HL-60/S4 treated with phorbol 12-myristate 13-acetate at 8.2 ng/mL for 4 days and 3 days (cell line): Measurements from ENCODE around the gene XYLT1.

Experiments used
- in situ Hi-C: fragments of 300-500 bp; cut with MboI; formaldehyde crosslinking; loops from 2 replicates; pipeline ENCODE4 v1.15.0; 2022; ENCODE audit warnings: low sequenced_read_pairs

The XYLT1 gene

DNA sequence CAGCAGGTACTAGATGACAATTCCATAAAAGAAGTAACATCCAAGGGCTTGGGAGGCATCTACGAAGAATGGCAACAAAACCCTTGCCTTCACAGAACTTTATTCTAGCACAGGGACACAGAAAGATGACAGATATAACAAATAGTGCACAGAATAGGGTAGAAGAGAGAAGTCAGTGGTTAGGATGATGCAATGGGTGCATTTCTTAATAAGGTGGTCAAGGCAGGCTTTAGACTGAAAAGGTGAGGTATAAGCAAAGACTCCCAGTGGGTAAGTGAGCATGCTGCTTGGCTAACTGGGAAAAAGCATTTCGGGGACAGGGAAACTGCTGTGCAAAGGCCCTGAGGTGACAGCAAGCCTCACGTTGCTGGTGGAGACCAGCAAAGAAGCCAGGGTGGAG is 175.9 kb downstream of the XYLT1 start:
- in situ Hi-C loops = no loop called here

DNA sequence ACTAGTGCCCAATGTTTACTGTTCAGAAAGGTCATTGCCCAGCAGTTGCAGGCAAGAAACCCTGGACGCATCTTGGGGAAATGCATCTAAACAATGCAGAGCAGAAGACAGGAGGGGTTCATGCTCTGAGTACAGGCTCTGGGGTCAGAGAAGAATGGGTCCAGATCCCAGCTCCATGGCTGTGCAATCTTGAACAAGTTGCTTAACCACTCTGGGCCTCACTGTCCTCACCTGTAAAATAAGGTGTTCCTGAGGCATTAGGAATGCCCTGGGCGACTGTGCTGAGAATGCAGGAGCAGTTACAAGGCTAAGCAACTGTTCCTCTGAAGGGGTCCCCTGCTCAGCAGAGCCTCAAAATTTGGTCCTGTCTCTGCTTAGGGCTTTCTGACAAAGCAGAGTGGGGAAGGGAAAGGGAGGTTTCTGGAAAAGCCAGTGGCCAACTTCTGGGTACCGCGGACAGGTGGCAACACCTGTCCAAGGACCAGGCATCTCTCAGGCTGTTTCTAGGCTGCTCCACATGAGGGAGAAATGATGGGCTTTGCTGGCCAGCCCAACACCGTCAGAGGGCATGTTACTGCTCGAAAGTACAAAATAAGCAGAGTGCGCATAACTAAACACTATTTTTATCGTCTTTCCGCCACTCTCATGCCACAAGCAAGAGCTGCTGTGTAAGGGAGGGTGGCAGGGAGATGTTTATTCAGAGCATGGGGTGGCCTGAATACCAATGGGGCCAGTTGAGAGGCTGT is 176.8 kb downstream of the XYLT1 start:
- in situ Hi-C loops = no loop called here

DNA sequence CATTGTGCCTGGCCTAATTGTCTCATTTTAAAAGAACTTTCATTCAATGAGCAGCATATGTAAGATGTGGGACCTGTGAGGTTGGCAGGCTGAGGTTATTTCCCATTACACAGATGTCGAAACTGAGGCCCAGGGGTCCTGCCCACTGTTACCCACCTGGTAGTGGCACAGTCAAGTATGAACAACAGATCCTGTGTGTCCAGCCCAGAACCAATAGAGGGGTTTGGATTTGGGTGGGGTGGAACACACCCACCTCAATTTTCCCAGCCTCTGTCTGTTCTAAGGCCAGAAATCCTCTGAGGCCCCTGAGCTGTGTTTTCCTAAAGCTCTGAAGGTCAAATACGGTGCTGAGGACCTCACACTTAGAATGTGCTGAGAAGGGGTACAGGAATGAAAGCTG is 179.5 kb downstream of the XYLT1 start:
- in situ Hi-C loops = no loop called here

DNA sequence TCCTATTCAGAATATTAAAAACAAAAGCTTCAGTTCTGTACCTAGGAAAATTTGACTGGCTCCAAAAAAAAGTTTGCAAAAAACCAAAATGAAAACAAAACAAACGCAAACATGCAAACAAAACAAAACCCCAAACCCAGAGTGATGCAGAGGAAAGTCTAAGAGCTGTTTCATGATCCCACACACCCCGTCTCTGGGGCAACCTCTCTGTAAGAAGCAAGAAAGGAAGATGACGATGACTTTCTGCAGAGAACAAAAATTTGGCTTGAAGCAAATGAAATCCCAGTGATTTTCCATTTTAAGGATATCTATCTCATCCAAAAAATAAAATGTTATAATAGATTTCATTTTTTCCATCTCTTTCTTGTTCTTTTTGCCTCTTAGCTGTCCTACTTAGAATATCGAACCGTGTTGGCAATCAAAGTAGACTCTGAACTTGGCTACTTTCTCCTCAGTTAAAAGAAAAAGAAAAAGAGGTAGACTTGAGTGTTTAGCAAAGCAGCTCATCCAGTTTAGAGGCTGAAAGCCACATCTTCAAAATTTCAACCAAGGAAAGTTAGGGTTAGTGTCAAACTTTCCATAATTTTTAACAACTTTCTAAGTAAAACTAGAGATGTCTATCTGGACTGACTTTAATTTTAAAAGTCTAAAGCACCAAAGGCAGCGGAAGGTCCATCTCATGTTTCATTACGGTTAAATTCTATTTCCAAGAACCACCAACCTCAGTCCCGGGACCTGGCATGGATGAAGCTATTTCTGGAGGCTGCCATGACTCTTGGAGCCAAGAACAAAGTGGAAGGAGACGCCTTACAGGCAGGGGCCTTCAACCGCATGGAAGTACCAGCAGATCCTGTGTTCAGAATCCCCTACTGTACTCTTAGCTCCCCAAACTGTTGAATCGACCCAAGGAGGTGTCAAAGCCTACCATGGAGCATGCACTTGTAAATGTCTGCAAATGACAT is 180.8 kb downstream of the XYLT1 start:
- in situ Hi-C loops = no loop called here

DNA sequence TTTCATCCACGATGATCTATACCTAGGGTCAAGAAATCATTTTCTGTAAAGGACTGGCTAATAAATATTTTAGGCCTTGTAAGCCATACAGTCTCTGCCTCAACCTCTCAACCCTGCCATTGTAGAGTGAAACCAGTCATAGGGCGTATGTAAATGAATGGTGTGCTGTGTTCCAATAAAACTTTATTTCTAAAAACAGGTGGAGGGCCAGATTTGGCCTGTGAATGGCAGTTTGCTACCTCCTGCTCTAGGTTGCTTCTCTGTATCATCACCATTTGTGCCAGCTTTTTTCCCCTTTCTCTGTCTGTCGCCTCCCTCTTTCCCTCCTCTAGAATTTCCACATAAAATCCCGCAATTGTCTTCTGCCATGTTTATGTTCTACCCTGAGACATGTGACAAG is 181.7 kb downstream of the XYLT1 start:
- in situ Hi-C loops = no loop called here

DNA sequence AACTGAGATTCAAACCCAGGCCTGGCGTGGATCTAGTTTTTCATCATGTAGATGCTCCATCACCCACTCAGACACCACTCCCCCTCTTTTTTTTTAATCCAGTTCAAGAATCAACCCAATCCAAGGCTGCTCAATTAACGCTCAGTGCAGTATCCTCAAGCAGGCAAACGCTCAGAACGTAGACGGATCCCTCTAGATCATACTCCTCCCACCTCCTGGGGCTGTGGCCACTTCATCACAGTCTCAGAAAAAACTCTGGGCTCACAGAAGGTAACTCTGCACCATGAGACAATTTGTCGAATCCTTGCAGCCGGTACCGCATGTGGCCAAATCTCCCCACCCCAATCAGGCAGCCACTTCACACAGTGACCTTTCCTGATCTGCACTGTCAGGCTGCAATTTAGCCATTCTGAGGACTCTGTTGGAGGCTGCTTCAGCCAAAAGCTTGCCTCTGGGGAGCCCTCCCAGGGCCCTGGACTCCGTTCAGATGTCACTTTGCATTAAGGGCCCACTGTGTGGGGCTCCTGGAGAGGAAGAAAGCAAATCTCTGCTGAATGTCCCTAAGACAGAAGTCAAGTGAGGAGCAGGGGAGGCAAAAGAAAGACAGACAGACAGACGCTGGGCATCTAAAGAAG is 183.5 kb downstream of the XYLT1 start:
- in situ Hi-C loops = no loop called here

DNA sequence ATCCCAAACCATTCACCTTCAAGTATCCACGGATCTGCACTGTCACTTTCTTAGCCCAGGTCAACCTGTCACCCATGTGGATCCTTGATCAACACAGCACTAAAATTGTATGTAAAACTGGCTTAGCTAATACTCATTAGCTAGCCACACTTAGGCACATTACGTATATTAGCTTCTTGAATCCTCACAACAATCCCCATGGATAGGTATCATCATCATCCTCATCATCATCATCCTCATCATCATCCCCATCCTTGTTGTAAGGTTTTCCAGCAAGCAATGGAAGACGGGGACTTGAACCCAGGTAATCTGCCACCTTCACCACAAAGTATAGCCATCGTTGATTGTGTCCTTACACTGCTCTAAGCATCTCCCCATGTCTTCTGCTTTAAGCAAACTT is 184.3 kb downstream of the XYLT1 start:
- in situ Hi-C loops = no loop called here

DNA sequence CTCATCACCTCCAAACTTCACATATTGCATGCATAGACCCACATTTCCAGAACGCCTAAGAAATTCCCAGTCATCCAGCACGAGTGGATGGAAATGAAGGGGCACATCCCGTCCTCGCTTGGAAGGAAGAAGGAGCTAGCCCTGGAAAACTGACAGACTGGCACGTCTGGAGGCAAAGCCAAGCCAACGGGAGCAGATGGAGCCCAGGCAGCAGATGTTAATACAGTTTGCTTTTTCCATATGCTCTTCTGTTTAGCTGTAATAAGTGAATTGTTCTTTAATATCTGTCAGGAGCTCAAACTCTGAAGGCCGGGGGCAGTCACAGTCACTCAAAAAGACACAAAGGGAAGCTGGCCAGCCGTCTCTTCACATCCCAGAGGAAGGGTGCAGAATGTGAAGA is 187.7 kb downstream of the XYLT1 start:
- in situ Hi-C loops = no loop called here

DNA sequence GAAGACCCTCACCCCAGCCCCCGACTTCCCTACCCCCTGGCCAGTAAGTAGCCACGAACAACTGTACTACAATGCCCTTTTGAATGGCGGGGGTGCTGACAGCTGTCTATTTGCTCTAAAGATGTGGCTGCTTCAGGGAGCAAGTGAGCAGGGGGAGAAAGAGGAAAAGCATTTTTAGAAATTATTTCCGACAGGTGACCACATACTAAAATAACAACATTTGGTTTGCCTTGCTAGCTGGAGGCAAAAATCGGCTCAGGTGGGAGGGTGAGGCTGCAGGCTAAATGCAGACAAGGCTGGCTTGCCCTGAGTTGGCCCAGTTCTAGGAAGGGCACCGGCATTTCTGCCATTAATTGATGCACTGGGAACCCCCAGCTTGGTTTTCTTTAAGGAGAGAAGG is 188.5 kb downstream of the XYLT1 start:
- in situ Hi-C loops = no loop called here

DNA sequence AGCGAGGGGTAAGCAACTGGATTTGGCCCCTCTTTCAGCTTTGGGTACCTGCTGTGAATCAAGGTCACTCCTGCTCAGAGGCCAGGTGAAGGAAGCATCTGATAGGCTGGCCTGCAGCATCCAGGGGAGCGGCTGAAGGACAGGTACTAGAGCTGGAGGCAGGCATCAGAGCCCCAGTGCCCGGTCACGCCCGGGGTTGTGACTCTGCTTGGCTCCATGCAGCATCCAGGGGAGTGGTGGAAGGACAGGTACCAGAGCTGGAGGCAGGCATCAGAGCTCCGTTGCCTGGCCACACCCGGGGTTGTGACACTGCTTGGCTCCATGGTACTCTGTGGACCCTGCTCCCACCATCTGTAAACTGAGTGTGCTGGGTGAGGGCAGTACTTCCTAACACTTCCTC is 189.7 kb downstream of the XYLT1 start:
- in situ Hi-C loops = no loop called here

DNA sequence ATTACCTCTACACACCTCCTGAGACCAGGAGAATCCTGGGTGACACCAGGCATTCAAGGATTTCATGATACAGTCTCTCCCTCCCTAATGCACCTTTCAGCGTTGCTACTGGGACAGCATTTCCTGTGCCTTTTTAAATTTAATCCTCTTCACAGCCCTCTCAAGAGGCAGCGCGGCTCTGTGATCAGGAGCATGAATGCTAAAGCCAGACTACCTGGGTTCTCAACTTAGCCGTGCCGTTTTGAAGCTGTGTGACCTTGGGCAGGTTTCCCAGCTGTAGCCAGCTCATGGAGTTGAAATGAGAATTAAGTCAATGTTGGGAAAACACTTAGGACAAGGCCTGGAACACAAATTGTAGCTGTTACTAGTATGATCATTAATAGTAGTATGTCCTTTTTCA is 191.8 kb downstream of the XYLT1 start:
- in situ Hi-C loops = no loop called here

DNA sequence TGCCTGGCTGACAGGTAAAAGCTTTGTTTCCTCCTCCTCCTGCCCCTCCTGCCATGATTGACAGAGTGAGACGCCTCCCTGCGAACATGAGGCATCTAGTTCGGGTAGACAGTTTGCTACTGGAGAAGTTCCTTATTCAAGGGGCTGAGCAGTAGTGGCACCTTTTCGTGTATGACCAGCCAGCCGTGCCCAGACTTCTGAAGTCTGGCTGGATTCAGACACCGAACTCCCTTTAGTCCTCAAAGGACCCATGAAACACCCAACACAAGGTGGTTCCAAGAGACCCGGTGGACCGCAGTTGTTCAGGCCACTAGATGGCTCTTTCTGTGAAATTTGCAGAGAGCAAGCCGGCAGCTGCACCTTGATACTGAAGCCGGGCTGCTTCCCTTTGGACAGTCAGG is 192.8 kb downstream of the XYLT1 start:
- in situ Hi-C loops = no loop called here

DNA sequence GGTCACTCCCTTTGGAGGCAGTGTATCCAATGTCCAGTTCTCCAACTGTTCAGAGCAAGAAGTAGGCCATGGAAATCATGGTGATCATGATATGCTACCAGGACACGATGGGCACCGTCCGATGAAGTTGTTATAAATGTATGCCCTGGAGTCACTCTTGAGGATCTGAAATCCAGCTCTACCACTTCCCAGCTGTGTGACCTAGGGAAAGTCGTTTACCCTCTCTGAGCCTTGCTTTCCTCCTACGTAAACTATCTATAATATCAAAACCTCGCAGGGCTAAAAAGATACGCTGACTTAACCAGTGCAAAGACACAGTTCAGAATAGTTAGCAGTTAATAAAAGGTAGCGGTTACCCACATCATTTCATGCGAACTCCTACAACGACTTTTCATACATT is 194.2 kb downstream of the XYLT1 start:
- in situ Hi-C loops = no loop called here

DNA sequence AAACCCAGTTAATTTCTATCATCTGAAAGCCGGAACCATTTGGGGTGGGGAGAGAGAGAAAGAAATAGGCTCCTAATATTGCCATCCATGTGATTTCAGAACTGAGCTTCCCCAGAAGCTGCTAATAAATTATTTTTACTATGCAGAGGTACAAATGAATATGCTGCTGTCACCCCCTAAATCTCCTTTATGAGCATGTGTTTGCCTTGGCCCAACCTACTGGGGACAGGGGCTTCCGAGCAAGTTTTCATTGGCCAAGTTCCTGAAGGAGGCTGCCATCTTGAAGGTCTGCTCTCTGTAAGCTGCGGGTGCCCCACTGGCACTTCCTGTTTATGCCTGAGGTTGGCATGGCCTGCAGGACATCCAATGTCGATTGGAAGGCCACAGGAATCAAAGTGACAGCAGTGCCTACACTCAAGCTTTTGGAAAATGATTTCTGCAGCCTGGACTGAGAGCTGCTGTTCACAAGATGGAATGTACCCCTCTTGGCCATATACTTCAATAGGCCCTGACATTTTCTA is 194.7 kb downstream of the XYLT1 start:
- in situ Hi-C loops = no loop called here

DNA sequence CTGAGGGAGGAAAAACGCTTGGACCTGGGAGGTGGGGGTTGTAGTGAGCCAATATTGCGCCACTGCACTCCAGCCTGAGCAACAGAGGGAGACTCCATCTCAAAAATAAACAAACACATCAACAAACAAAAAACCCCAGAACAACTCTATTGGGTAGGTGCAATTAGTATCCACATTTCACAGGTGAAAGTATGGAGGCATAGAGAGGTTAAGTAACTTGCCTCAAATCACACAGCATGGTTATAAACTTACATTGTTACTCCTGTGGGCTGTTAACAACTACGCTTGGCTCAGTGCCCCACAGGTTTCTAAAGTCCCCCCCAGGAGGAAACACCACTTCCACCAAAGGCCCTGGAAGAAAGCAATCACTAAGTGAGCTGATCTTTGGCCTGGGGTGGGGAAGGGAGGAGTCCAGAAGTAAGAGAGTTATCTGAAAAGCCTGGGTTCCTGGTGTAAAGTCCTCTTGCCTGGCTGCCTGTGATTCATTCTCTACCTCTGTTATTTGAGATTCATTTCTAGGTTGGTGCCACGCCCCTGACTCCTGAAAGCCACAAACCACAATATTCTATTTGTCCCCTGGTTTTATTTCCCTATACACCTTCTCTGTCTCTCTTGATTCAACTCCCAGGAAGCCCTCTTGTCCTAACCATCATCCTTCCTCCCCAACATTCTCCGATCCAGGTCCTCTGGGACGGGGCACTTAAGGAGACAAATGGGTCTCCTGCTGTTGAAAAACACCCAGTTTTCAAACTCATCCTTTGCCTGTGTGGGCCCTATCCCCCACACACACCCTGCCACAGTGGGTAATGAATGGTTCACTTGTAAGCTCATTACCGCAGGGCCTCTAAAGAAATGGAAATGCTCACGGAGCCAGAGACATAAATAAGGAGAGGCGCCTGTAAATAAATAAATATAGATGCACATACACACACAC is 195.4 kb downstream of the XYLT1 start:
- in situ Hi-C loops = no loop called here

DNA sequence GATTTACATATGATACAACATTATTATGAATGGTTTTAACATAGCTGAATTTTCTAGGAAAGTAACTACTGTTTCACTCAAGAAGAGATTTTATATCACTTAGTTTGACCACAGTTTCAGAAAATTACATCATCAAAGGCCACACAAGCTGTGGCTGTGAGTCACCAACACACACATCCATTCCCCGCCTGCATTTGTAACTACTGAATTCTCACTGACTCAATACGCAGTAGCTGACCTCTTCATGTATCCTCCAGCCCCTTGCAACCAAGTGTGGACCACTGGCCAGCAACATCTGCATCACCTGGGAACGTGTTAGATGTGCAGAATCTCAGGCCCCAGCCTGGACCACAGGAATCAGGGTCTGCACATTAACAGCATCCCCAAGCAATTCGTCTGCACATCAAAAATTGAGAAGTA is 197.6 kb downstream of the XYLT1 start:
- in situ Hi-C loops = no loop called here

DNA sequence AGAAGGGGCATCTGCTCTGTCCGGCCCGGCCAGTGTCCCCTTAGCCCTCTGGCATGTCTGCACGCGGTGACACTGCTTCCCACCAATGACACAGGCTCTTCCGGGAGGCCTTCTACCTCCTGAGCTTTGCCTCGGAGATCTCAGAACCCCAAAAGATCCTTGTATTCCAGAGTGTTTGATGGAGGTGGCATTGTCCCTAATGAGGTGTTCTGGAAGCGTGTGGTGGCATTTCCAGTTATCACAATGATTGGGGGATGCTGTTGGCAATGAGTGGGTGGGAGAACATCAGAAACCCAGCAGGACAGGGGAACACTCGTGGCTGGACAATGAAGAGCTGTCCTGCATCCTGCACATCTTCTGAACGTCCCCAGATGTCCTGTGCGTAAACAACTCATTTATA is 198.0 kb downstream of the XYLT1 start:
- in situ Hi-C loops = no loop called here

DNA sequence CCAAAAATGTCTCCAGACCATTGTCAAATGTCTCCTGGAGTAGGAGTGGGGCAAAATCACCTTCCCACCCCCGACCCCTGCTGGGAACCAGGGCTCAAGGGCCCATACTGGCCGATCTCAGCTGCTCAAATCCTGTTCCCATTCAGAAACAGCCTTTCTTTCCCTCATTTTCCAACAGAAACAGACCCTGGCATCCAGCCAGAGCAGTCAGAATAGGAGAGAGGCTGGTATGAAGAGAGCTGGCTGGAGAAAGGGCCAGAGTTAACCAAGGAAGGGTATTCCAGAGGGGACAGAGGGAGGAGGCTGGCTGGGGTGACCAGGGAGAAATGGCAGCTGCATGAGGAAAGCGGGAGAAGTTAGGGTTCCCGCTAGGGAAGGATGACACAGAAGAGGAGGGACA is 199.1 kb downstream of the XYLT1 start:
- in situ Hi-C loops = no loop called here

DNA sequence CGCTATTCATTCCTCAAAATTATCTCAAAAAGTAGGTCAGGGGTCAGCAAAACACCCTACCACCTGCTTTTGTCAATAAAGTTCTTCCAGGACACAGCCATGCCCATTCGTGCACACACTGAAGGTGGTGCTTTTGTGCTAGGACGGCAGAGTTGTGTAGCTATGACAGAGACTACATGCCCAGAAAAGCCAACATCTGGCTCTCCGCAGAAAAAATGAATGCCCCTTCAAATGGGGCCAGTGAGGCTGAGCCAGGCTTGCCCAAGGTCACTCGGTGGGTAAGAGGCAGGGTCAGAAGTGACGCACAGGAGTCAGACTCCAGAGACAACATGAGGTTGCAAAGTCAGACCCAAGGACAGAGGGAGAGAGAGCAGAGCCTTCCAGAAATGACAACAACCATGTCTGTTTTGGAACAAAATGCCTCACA is 200.1 kb downstream of the XYLT1 start:
- in situ Hi-C loops = no loop called here

DNA sequence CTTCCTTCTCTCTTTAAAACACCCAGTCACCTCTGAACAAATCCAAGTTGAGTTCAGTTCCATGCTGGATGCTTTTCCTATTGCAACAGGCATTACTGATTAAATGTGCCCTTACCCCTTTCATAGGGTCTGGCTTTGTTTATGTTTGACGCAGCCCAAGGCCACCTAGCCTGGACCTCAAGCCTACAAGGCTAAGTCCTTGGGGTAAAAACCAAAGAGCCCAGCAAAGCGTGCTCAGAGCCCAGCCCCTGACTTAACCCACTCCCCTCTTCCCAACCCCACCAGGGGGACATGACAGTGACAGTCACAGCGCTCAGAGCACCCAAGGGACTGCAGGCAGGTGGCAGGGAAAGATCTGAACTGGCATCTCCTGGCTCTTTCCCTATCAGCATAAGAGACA is 200.6 kb downstream of the XYLT1 start:
- in situ Hi-C loops = no loop called here
